22Rv1 (cell line): ENCODE results near the gene SERGEF.

Source experiments
- ZFX ChIP-seq: fragments of 450-650 bp; IDR thresholded peaks from 2 replicates; pipeline ENCODE4 v1.6.1; 2017; ENCODE audit warnings: antibody characterized with exemption, borderline replicate concordance
- TF ChIP-seq, protein P1 (sequence below): fragments of 450-650 bp; IDR thresholded peaks from 2 replicates; pipeline ENCODE4 v1.5.1; 2017; ENCODE audit warnings: mild to moderate bottlenecking

GRCh38 chr11:17927681-17928343 is 85.0 kb downstream of the SERGEF start:
- TF ChIP-seq, protein P1, sequence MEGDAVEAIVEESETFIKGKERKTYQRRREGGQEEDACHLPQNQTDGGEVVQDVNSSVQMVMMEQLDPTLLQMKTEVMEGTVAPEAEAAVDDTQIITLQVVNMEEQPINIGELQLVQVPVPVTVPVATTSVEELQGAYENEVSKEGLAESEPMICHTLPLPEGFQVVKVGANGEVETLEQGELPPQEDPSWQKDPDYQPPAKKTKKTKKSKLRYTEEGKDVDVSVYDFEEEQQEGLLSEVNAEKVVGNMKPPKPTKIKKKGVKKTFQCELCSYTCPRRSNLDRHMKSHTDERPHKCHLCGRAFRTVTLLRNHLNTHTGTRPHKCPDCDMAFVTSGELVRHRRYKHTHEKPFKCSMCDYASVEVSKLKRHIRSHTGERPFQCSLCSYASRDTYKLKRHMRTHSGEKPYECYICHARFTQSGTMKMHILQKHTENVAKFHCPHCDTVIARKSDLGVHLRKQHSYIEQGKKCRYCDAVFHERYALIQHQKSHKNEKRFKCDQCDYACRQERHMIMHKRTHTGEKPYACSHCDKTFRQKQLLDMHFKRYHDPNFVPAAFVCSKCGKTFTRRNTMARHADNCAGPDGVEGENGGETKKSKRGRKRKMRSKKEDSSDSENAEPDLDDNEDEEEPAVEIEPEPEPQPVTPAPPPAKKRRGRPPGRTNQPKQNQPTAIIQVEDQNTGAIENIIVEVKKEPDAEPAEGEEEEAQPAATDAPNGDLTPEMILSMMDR: no peak
- TF ChIP-seq ZFX: no peak
